Activated CD4-positive, alpha-beta T cell treated with anti-CD3 and anti-CD28 coated beads, Interleukin-2, Interleukin-4, amounts not matched to agents 100 ng/mL and 50 ng/mL, durations not matched to agents 16 hours and 8 hours (primary cell): ENCODE measurements around the gene TEX51.

ENCODE experiments used
- DNase-seq: peaks from one replicate; pipeline ENCODE4 v3.0.0-alpha.2; 2020; ENCODE audit warnings: low spot score

TEX51 gene

GRCh38 chr2:126893606-126894005, 5.1 kb upstream of the TEX51 start:
- no peak for DNase-seq

GRCh38 chr2:126894082-126894481, 4.6 kb upstream of the TEX51 start:
- DNase-seq = no peak

- no peak for DNase-seq
These were observed 4.0 kb upstream of the TEX51 start for GRCh38 chr2:126894585-126895182.

- DNase-seq = no peak
These were observed 3.4 kb upstream of the TEX51 start for GRCh38 chr2:126895336-126895735.

- DNase-seq = no peak
These were observed 2.2 kb upstream of the TEX51 start for GRCh38 chr2:126896471-126896870.

- DNase-seq = no peak
These were observed 1.0 kb downstream of the TEX51 start for GRCh38 chr2:126899616-126900185.

- no peak for DNase-seq
These were observed 2.1 kb downstream of the TEX51 start for GRCh38 chr2:126900646-126901319.

- DNase-seq = no peak
These were observed 2.8 kb downstream of the TEX51 start for GRCh38 chr2:126901459-126901858.

GRCh38 chr2:126902152-126902835, 3.6 kb downstream of the TEX51 start:
- DNase-seq = no peak

- DNase-seq = no peak
These were observed 4.2 kb downstream of the TEX51 start for GRCh38 chr2:126902859-126903258.

- DNase-seq = no peak
These were observed 7.3 kb downstream of the TEX51 start for GRCh38 chr2:126905991-126906390.

GRCh38 chr2:126906781-126907180, 8.1 kb downstream of the TEX51 start:
- no peak for DNase-seq

- DNase-seq = no peak
These were observed 9.0 kb downstream of the TEX51 start for GRCh38 chr2:126907671-126908070.

- no peak for DNase-seq
These were observed 10.1 kb downstream of the TEX51 start for GRCh38 chr2:126908721-126909177.

GRCh38 chr2:126909366-126909765, 10.7 kb downstream of the TEX51 start:
- DNase-seq = no peak

GRCh38 chr2:126909781-126910180, 11.1 kb downstream of the TEX51 start:
- no peak for DNase-seq

GRCh38 chr2:126910637-126911036, 11.9 kb downstream of the TEX51 start:
- no peak for DNase-seq

- DNase-seq = no peak
These were observed 12.6 kb downstream of the TEX51 start for GRCh38 chr2:126911111-126911796.

GRCh38 chr2:126912201-126912600, 13.5 kb downstream of the TEX51 start:
- no peak for DNase-seq

GRCh38 chr2:126913329-126913728, 14.6 kb downstream of the TEX51 start:
- DNase-seq = no peak

GRCh38 chr2:126913881-126914615, 15.4 kb downstream of the TEX51 start:
- no peak for DNase-seq
